GM12892 (cell line): ENCODE results near the gene MYO5B.

Experiments
- DNase-seq: peaks from one replicate; pipeline ENCODE4 v3.0.0; 2011; ENCODE audit not compliant: insufficient read length
- FAIRE-seq: peaks from 2 replicates; lab custom pipeline; 2011; peaks lifted over from hg19 to GRCh38; lab: Jason Lieb, UNC
- POLR2A ChIP-seq: IDR thresholded peaks from 2 replicates; pipeline ENCODE4 v1.6.1; 2011; ENCODE audit warnings: low read depth, low read length, control low read depth
- POLR2AphosphoS5 ChIP-seq: IDR thresholded peaks from 2 replicates; pipeline ENCODE4 v1.6.1; 2011; ENCODE audit warnings: low read depth, low read length, control low read depth
- TAF1 ChIP-seq: IDR thresholded peaks from 2 replicates; pipeline ENCODE4 v1.6.1; 2011; ENCODE audit warnings: low read depth, mild to moderate bottlenecking, control low read depth, low read length, borderline replicate concordance

Gene MYO5B

DNA sequence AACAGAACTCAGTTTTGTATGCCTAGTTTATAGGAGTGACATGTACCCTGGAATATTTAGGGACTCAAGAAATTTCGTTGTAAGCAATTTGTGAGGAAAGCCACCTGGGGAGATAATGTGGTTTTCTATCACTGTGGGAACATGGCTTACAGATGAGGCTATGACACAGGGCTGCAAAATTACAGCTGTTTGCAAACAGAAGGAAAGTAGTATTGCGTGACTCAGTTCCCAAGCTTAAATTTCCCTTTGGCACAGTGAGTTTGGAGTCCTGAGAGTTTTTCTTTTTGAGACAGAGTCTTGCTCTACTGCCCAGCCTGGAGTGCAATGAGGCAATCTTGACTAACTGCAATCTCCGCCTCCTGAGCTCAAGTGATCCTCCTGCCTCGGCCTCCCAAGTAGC lies 149.8 kb downstream of the MYO5B start:
- DNase-seq (no peak), FAIRE-seq (no peak)
- no peak for TF ChIP-seq POLR2A
- TF ChIP-seq TAF1, result no peak
- no peak for TF ChIP-seq POLR2AphosphoS5

DNA sequence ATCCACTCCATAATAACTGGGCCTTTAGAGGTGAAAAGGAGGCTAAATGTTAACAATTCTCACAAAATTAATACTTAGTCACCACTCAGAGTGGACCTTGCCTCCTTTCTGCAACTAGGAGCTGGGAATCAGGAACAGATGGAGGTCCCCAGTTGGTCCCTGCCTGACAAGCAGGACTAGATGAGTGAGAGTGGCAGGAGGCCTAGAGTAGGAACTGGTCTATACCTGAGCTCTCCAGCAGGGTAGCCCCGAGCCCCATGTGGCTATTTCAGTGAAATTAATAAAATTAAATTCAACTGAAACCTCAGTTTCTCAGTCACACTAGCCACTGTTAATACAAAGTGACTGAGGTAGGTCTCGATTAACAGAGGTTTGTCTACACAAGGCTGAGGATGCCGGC lies 150.5 kb downstream of the MYO5B start:
- DNase-seq, result no peak

DNA sequence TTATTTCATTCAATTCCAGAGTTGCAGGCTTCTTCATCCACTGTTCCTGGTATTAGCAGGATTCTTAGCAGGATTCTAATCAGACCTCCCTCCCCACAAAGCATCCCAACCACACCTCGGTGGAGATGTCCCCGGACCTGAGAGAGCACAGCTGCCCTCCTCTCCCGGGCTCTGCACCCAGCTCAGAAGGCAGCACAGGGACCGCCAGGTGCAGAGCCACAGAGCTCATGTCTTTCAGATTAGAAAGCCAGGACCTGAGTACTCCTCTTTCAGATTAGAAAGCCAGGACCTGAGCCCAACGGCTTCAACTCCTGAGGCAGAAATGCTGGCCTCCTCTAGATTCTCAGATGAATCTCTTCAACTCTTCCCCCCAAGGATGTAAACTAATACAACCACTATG lies 152.3 kb downstream of the MYO5B start:
- no peak for FAIRE-seq
- TF ChIP-seq TAF1, result no peak
- no peak for TF ChIP-seq POLR2AphosphoS5
- TF ChIP-seq POLR2A, result no peak
- DNase-seq, result no peak

More for the DNA sequence above, 150.5 kb downstream of the MYO5B start:
- no peak for TF ChIP-seq TAF1
- no peak for TF ChIP-seq POLR2AphosphoS5
- TF ChIP-seq POLR2A, result no peak
- no peak for FAIRE-seq

DNA sequence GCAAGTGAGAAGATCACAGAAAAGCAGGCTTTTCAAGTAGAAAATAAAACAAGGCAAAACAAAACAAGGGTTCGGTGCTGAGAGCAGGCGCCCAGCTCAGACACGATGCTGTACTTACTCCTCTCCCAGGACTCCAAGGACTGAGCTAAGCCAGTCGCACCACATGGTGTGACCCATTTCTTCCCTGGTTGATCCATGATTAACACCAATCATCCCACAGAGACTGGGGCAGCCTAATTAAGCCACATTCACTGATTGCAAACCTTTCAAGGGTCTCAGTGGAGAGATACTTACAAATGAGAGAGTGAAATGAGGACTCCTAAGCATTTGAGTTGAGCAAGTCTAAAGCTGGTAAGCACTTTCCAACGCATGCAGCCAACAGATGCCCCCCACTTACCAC lies 155.2 kb downstream of the MYO5B start:
- TF ChIP-seq POLR2AphosphoS5 (no peak), POLR2A (no peak), TAF1 (no peak)
- FAIRE-seq, result no peak
- DNase-seq, result no peak

DNA sequence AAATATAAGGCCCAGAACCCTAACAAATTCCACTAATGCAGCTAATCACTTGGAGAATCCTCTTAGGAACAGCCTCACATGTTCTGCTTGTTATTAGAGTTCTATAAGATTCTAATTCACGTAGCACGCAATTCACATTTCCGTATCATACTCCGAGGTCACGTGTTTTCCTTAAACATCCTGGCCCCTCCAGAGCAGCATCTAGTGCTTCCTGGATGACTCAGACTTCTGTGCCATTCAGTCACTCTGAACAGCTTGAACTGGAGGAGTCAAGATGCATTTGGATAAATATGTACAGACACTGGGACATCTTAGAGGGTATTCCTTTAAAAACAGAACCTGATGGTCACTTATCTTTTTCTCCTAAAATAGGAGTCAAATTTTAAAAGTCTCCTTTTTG lies 156.5 kb downstream of the MYO5B start:
- TF ChIP-seq POLR2A (no peak), TAF1 (no peak), POLR2AphosphoS5 (no peak)
- DNase-seq (no peak), FAIRE-seq (no peak)

DNA sequence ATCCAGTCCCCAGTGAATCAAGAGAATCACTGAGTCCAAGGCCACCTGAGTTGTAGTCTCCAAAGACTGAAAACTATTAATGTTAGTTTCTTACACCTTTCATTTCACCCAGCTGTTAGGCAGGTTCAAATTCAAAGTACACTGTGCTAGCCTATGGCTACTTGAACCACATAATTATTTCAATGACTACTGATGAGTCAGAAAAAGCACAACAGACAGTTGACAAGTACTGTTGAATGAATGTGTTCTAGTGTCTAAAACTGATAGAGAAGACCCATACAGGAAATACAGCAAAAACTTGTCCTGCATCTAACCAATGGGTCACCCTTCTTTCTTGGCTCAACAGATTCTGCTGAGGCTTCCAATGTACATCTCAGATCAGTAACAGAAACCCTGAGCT lies 160.9 kb downstream of the MYO5B start:
- TF ChIP-seq POLR2AphosphoS5, result no peak
- no peak for TF ChIP-seq POLR2A
- TF ChIP-seq TAF1, result no peak
- no peak for DNase-seq
- no peak for FAIRE-seq

DNA sequence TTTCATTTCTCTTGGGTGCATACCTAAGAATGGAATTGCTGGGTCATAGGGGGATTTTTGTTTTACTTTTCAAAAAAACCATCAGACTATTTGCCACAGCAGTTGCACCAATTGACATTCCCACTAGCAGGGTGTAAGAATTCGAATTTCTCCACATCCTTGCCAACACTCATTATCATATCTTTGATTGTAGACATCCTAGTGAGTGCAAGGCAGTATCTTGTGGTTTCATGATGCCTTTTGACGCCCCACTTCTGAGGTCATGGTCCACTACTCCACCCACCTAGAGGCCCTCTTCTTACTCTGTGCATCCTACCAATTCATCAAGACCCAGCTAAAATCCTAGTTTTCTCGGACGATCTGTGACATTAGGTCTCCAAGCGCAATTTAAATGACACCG lies 161.9 kb downstream of the MYO5B start:
- FAIRE-seq (no peak), DNase-seq (no peak)
- TF ChIP-seq POLR2AphosphoS5 (no peak), POLR2A (no peak), TAF1 (no peak)

DNA sequence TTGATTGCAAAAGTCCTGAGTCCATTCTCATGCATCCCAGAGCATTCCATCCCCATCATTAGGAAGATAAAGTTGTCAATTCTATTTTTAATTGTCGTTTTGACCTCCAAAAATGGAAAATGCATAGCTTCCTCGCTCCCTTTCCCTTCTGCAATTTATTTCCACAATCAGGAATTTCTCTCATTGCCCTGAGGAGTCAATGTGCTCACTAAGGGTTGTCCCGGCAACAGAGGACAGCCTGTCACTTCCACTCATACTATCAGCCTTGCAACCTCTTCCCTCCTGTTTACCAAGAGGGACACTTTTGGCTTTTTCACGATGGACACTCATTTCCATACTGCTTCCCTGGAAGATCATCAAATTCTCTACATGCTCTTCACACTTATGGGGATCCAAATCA lies 164.8 kb downstream of the MYO5B start:
- TF ChIP-seq POLR2AphosphoS5, result no peak
- no peak for TF ChIP-seq TAF1
- no peak for TF ChIP-seq POLR2A
- DNase-seq, result no peak
- no peak for FAIRE-seq

DNA sequence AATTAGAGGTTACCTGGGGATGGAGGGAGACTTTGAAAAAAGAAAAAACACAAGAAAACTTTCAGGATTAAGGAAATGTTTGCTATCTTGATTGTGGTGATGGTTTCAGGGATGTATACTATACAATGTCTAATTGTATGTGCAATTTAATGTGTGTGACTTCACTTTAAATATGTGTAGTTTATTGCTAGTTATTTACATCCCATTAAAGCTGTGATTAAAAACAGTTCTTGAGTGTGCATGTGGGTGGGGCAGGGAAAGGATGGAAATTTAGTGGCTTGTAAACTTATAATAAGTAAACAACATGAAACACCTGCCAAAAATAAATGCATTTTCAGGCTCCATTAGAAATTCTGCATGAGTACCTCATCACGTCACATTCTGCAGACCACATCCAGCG lies 167.0 kb downstream of the MYO5B start:
- FAIRE-seq (no peak), DNase-seq (no peak)
- TF ChIP-seq POLR2AphosphoS5 (no peak), TAF1 (no peak), POLR2A (no peak)

DNA sequence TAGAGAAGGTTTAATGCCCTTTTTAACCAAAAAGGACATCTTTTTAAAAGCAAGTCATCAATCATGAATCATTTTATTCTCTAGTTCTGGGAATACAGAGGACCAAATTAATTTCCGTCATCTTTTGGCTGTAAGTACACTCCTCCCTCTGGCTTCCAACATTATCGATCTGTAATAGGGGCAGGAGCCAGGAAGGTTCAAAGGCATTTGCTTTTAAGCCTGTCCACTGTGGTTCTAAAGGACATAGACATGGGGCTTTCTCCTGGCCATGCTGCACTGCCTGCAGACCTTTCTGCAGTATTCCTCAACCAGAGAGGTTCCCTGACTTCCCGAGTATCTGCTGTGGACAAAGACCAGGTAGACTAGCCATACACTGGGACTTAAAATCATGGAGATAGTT lies 170.5 kb downstream of the MYO5B start:
- FAIRE-seq, result no peak
- TF ChIP-seq POLR2A, result no peak
- no peak for TF ChIP-seq TAF1
- TF ChIP-seq POLR2AphosphoS5, result no peak
- no peak for DNase-seq

DNA sequence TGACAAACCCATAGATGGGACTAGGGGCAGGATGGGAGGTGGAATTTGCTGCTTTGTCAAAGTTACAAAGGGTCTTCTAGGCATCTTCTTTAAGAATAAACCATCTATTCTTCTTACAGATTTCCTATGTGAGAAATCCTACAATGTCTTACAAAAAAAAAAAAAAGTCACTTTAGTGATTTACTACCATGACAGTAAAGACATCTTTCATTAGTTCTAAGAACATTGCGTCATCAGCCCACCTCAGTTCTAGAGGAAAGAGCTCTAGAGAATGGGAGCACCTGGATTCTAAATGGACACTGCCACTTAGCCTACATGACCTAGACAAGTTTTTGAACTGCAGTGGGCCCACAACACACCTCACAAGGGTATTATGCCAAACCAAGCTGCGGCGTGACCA lies 172.0 kb downstream of the MYO5B start:
- FAIRE-seq, result no peak
- no peak for TF ChIP-seq POLR2AphosphoS5
- no peak for TF ChIP-seq TAF1
- TF ChIP-seq POLR2A, result no peak
- DNase-seq, result no peak

DNA sequence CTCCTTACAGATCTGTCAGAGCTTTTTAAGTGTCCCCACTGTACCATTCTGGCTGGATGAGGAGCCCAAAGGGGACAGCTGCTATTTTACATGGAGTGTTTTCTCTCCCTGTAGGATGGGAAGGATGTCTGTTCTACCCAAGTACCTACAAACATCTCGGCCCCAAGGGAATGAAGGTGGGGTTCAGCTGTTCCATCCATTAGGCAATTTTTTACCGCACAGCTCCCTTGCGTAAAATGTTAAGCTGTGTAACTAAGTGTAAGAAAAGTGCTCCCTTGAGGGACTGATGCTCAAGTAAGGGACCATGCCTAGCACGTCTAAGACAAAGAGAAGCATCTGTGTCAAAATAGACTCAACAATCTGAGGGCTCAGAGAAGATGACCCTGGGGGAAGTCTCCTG lies 180.3 kb downstream of the MYO5B start:
- FAIRE-seq (no peak), DNase-seq (no peak)
- TF ChIP-seq POLR2A, result no peak
